ENCODE measurements around the gene ALDH1A3.

ALDH1A3 gene

DNA sequence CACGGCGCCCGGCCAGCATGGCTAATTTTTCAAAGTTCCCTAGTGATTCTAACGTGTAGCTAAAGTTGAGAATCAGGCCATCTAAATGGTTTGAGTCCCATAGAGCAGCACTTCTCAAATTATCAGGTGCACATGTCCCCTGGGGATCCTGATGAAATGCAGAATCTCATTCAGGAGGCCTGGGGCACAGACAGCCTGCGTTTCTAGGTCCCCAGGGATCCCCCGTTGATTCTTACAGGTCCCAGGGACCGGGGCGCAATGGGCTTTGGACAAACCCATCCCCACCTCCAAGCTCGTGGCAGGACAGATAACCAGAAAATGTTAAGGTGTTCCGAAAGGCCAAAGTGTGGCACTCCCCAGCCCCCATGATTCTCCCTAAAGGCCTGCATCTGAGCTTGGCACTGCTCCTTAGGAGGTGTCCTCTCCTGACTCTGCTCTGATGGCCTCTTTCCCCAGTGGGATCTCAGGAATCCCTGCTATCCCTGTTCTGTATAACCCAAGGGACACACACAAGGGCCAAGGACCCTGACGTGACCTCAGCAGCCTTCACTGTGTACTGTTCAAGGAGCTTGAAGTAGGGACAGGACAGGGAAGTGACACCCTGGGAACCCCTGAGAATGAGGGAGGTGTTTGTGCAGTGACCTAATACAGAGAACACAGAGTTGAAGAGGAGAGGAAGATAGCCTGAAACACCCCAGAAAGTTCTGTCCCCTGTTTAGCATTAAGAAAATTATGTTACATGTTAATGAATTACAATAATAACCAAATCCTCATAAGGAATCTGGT, 47.5 kb downstream of the ALDH1A3 start:
- no peak for DNase-seq

- no peak for DNase-seq
Observed at GRCh38 chr15:100928632-100929280, 49.1 kb downstream of the ALDH1A3 start.

- DNase-seq, result no peak
Observed at GRCh38 chr15:100929641-100930042, 50.0 kb downstream of the ALDH1A3 start.

DNA sequence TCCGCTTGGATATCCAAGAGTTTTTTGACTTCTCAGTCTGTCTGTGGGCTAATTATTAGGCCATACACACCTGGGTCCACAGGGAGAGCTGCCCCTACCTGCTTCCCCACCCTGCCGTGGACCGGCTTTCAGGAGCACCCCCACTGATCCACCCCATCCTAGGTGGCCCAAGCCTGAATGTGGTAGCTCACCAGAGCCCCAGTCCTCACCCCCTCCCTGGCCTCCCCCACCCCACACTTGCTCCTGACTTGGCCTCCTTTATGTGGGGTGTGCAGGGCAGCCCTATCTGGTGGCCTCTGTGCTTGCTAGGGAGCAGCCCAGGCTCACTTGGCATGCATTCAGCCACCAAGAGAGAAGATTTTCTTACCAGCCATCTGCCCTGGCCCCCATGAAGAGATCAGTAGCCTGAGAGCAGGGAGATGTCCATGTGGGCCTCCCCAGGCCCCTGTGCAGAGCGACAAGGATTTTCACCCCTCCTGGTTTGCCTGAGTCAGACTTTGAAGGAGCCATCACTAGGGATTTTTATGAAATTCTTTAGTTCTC, 50.7 kb downstream of the ALDH1A3 start:
- DNase-seq, result no peak

GRCh38 chr15:100931143-100931890, 51.7 kb downstream of the ALDH1A3 start:
- DNase-seq, result no peak

DNA sequence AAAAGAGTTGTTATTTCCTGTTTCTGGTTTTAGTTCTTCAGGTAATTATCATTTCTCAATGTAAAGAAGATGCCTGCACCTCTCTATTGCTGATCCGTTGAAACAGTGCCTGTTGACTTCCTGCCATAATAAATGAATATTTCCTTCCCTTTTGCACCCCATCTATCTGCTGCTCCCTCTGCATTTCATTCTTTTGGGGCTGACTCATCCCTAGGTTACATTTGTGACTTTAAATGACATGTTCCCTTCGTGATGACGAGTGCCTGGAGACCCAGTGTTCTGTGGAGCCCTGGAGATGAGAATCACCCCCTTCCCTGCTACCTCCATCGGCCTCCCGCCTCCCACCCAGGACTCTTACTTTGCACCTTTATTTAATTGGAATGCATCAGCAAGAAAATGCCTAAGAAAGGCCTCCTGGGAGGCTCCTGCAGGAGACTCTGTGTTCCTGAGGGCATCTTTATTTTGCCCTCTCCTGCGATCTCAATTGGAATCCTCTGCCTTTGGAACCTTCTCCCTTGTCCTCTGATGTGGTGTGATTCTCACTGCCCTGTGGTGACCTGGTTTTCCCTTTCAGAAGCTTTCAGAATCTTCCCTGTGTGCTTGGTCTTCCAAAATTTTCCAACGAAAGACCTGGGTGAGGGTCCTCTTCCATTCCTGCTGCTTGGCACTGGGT, 53.2 kb downstream of the ALDH1A3 start:
- no peak for DNase-seq

- DNase-seq, result no peak
Observed at GRCh38 chr15:100934166-100934565, 54.5 kb downstream of the ALDH1A3 start.

- DNase-seq, result no peak
Observed at GRCh38 chr15:100934726-100935125, 55.1 kb downstream of the ALDH1A3 start.

DNA sequence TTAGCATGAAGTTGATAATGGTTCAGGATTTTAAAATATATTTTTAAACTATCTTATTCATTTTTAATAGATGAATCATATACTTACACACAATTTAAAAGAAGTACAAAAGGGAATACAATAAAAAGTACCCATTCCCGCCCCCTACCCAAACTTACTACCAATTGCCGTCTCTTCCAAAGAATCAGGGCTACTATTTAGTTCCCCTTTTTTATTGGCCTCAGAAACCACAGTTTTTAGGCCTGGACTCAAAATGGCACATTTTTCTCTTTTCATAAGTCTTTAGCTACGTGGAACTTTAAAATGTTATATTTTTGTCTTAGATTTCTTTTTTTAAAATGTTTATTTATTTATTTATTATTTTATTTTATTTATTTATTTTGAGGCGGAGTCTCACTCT, 57.5 kb downstream of the ALDH1A3 start:
- DNase-seq, result no peak

DNA sequence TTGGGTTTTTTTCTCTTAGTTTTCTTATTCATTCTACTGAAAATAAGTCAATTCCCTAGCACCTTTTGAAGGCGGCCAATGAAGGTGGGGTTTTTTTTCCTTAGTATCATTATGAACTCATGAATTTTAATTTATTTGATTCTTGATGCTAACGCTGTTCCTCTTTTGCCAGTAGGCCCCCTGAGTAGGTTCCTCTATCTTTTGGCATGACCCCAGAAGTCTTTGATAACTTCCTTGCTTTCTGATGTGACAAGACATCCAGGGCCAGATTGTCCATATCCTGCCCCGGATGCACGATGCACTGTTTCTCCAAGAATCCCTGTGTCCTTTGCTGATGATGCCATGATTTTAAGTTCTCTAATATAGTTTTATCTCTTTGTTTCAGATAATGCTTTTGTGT, 60.2 kb downstream of the ALDH1A3 start:
- DNase-seq, result no peak

- no peak for DNase-seq
Observed at GRCh38 chr15:100940767-100941379, 61.2 kb downstream of the ALDH1A3 start.

DNA sequence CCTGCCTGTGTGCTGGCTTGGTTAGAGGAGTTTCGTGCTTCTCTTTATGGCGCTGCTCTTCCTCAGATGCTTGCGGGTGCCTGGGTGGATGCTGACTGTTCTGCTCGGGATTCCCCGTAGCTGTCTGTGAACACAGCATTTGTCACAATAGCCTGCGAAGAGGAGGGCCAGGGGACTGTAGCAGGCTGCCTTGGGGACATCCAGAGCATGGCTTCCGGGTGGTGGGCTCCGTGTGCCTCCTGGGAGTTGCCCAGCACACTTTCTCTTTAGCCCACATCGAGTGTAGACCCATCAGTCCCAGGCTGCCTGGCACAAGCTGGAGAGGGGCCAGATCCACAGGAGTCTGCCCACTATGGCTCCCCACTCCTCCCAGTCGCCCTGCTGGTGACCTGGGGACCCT, 61.9 kb downstream of the ALDH1A3 start:
- DNase-seq, result no peak

DNA sequence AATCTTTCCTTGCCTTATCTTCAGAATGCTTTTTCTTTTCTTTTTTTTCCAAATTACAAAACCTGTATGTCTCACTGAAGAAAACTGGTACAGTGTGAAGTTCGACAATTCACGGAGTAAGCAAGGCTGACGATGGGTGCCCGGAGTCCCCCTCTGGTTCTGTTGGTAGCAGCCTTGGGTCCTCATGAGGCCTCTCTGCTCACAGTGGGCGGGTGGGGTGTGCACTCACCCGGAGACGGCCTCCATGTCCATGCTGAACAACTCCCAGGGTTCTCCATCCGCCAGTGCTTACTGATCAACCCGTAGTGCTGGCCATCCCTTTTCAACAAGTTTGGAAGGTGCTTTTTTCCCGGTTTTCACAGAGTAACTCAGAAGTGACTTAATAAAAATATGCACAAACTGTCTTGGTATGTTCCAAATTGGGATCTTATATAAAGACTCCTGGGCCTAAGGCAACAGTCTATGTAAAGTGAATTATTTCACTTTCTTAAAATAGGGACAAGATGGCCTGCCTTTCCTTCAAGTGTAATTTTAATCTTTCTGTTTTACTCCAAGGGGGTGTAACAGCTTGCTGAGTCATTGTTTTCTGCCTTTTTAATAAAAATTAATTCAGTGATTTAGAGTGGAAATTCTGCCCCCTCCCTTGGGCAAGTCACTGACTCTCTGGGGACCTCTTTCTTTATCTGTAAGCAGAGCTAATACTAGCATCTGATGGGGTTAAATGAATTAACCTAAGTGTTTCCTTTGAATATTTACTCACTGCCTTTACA, 63.2 kb downstream of the ALDH1A3 start:
- no peak for DNase-seq

DNA sequence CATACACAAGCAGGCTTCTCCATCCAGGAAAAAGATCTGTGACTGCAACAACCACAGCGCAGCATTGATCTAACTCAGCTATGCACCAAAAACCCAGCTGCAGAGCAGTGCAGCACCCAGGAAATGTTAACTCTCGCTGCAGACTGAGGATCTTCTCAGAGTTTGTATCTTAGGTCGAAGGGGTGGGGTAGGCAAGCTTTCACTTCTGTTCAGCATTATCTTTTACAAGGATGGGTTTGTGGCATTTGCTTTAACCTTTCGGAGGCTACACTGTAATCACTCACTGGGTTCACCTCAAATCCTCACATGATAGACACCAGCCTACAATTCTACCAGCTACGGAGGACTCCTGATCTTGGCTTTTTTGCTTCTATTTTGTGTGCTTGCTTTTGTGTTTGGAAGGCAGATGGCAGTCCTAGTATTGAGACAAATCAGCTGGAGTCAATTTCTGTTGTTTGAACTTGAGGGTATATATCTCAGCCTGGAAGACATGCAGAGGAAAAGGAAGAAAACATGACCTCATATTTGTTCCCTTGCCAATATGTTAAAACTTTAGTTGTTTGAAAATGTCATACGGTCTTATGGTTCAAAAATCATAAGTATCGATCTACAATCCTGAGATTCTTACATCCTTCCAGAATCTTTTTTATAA, 64.7 kb downstream of the ALDH1A3 start:
- no peak for DNase-seq

DNA sequence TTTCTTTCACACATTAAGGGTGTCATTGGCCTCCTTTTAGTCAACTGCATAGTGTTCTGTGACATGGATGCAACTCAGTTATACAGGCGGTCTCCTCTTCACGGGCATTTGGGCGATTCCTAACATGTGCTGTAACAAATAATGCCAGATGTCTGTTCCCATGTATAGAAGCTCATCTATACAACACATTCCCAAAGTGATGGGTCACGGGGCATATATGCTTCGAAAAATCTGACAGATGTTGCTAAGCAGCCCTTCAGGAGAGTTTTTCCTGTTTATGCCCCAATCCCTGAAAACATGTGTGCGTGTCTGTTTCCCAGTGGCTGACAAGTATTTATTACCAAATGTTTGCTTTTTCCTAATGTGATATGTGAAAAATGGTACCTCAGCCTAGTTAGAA, 65.4 kb downstream of the ALDH1A3 start:
- DNase-seq, result no peak

- no peak for DNase-seq
Observed at GRCh38 chr15:100947760-100948429, 68.3 kb downstream of the ALDH1A3 start.

GRCh38 chr15:100948430-100948762, 68.8 kb downstream of the ALDH1A3 start:
- DNase-seq, result no peak

DNA sequence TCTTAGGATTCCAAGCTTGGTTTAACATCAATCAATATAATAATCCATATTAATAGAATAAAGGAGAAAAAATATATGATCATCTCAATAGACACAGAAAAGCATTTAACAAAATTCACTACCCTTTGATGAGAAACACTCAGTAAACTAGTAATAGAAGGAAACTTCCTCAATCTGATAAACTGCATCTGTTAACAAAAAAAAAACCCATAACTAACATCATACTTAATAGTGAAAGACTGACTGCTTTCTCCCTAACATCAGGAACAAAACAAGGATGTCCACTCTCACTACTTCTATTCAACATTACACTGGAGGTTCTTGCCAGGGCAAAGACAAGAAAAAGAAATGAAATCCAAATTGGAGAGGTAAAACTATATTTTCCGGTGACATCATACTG, 70.1 kb downstream of the ALDH1A3 start:
- no peak for DNase-seq

GRCh38 chr15:100951965-100952364, 72.3 kb downstream of the ALDH1A3 start:
- no peak for DNase-seq

DNA sequence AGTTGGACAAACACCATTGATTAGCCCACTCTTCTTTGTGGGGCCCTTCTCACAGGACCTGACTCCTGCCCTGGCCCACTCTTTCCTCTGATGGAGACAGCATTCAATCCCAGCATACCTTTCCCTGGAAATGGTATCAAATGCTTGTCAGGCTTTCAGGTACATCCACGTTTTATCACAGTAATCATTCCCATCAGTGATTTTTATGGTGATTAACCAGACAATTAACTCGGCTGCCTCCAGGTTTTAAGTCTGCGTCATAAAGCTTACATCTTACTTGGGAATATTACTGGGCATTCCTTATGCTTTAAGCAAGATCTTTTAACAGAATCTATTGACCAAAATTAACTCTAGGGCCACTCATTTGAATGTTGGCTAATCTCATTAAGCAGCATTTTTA, 72.9 kb downstream of the ALDH1A3 start:
- no peak for DNase-seq
